HepG2 (cell line): ENCODE results near the gene WSCD1. TPM values are rescaled to one million over a fixed set of nuclear protein-coding genes. Genes with fewer than 3 reads are reported as not detected.

Experiments used
- ATAC-seq: fragments of 200-7000 bp; cut with Tn5 transposase; 3 replicates; pipeline ENCODE4 v1.9.1; 2020; ENCODE audit warnings: mild to moderate bottlenecking, moderate library complexity
- BruUV-seq: library from RNA; stranded (reverse); fragments of 400-500 nt; replicated peaks from 2 replicates; lab custom pipeline; 2021; lab: Mats Ljungman, UMichigan
- CTCF ChIA-PET: fragments of 300-600 bp; formaldehyde crosslinking; extraction: SDS; loops from one replicate; lab custom pipeline; 2021; ENCODE audit warnings: low total read pairs, inconsistent platforms, low intra/inter-chr PET ratio; lab: Yijun Ruan, JAX
- POLR2A ChIA-PET: fragments of 350-600 bp; sonication (Branson Sonifier 250); formaldehyde crosslinking; loops from one replicate; lab custom pipeline; 2020; ENCODE audit warnings: antibody characterized with exemption, inconsistent platforms; lab: Yijun Ruan, JAX
- DNase-seq: peaks from one replicate; pipeline ENCODE4 v3.0.0-alpha.2; 2015; ENCODE audit warnings: low spot score
- FAIRE-seq: peaks from 3 replicates; lab custom pipeline; 2011; peaks lifted over from hg19 to GRCh38; lab: Jason Lieb, UNC
- H2AFZ ChIP-seq: one replicate; pipeline ENCODE4 v1.6.1; 2011; ENCODE audit warnings: low read length, inconsistent platforms
- H3K27ac ChIP-seq: fragments of 300-600 bp; 3 replicates; pipeline ENCODE4 v1.8.0; 2011; ENCODE audit warnings: mixed run types, mild to moderate bottlenecking, mixed read lengths, low read length, inconsistent platforms; ENCODE audit not compliant: insufficient read depth; ENCODE audit errors: extremely low read length
- H3K27me3 ChIP-seq, 2 experiments: fragments of 200-600 bp in 1 of 2; 2 replicates in 1 of 2; 3 replicates in 1 of 2; pipeline versions ENCODE4 v1.6.0 to v1.8.0; 2011; ENCODE audit warnings: low read length in 2 of 2, mild to moderate bottlenecking in 2 of 2, moderate library complexity in 2 of 2, inconsistent platforms in 1 of 2; ENCODE audit not compliant: insufficient read depth in 2 of 2, control insufficient read depth in 1 of 2
- H3K36me3 ChIP-seq, 2 experiments: fragments of 200-600 bp in 1 of 2; replicated peaks in 1 of 2; 2 replicates in 1 of 2; 3 replicates in 1 of 2; pipeline versions ENCODE4 v1.5.1 to v1.8.0; 2011; ENCODE audit warnings: low read length in 2 of 2, inconsistent platforms in 1 of 2; ENCODE audit not compliant: insufficient read depth in 2 of 2, control insufficient read depth in 1 of 2
- H3K4me1 ChIP-seq: 2 replicates; pipeline ENCODE4 v1.5.1; 2012; ENCODE audit warnings: low read length, inconsistent platforms; ENCODE audit not compliant: insufficient read depth
- H3K4me2 ChIP-seq: 2 replicates; pipeline ENCODE4 v1.6.0; 2011; ENCODE audit warnings: low read depth, low read length, inconsistent platforms
- H3K4me3 ChIP-seq, 3 experiments: fragments of 200-600 bp in 1 of 3; sonication (generic), shearing (Covaris generic) in 1 of 3; replicated peaks in 1 of 3; 2 replicates each; pipeline ENCODE4 v1.5.1; 2011 to 2016; ENCODE audit warnings: low read length in 3 of 3, inconsistent platforms in 2 of 3, low read depth in 2 of 3, mild to moderate bottlenecking in 2 of 3, control low read depth in 1 of 3, mixed read lengths in 1 of 3; ENCODE audit not compliant: insufficient read depth in 1 of 3
- H3K79me2 ChIP-seq: one replicate; pipeline ENCODE4 v1.6.1; 2011; ENCODE audit warnings: low read length, inconsistent platforms; ENCODE audit not compliant: insufficient read depth
- H3K9ac ChIP-seq: 2 replicates; pipeline ENCODE4 v1.6.0; 2011; ENCODE audit warnings: mild to moderate bottlenecking, low read depth, low read length, inconsistent platforms; ENCODE audit not compliant: insufficient read depth
- H3K9me3 ChIP-seq: 2 replicates; pipeline ENCODE4 v1.5.1; 2012; ENCODE audit warnings: mild to moderate bottlenecking, low read length
- H4K20me1 ChIP-seq: 2 replicates; pipeline ENCODE4 v1.6.0; 2011; ENCODE audit warnings: inconsistent platforms, mild to moderate bottlenecking, low read length, moderate library complexity; ENCODE audit not compliant: insufficient read depth
- CBFB ChIP-seq: sonication (generic); formaldehyde crosslinking; IDR thresholded peaks from 2 replicates; pipeline ENCODE4 v1.4.0; 2020; ENCODE audit warnings: missing genetic modification reagents
- ISX ChIP-seq: sonication (generic); formaldehyde crosslinking; conservative IDR thresholded peaks from 2 replicates; pipeline ENCODE4 v1.5.0; 2020; ENCODE audit warnings: missing genetic modification reagents
- MTF2 ChIP-seq: sonication (generic); formaldehyde crosslinking; IDR thresholded peaks from 2 replicates; pipeline ENCODE4 v1.5.0; 2020; ENCODE audit warnings: missing genetic modification reagents, borderline replicate concordance
- NFATC3 ChIP-seq: sonication (generic); formaldehyde crosslinking; IDR thresholded peaks from 2 replicates; pipeline ENCODE4 v1.5.1; 2020; ENCODE audit warnings: mild to moderate bottlenecking, missing genetic modification reagents
- NFYC ChIP-seq: IDR thresholded peaks from 2 replicates; pipeline ENCODE4 v1.6.1; 2016; ENCODE audit warnings: missing genetic modification reagents, missing compliant biosample characterization
- NRL ChIP-seq: sonication (generic); formaldehyde crosslinking; IDR thresholded peaks from 2 replicates; pipeline ENCODE4 v1.5.0; 2020; ENCODE audit warnings: missing genetic modification reagents, mild to moderate bottlenecking, moderate library complexity, borderline replicate concordance
- RARG ChIP-seq: sonication (generic); formaldehyde crosslinking; IDR thresholded peaks from 2 replicates; pipeline ENCODE4 v1.4.0; 2020; ENCODE audit warnings: low read depth, mild to moderate bottlenecking, missing genetic modification reagents
- SIN3A ChIP-seq: IDR thresholded peaks from 2 replicates; pipeline ENCODE4 v1.6.1; 2011; ENCODE audit warnings: low read depth, mild to moderate bottlenecking, control low read depth, low read length, borderline replicate concordance
- TMF1 ChIP-seq: sonication (generic); formaldehyde crosslinking; IDR thresholded peaks from 2 replicates; pipeline ENCODE4 v1.8.1; 2022; ENCODE audit warnings: low read depth, missing genetic modification reagents
- ZFP62 ChIP-seq: sonication (generic); formaldehyde crosslinking; IDR thresholded peaks from 2 replicates; pipeline ENCODE4 v1.4.0; 2020; ENCODE audit warnings: missing genetic modification reagents
- ZNF143 ChIP-seq: sonication (generic); formaldehyde crosslinking; IDR thresholded peaks from 2 replicates; pipeline ENCODE4 v1.4.0; 2020; ENCODE audit warnings: missing genetic modification reagents
- ZNF230 ChIP-seq: sonication (generic); formaldehyde crosslinking; IDR thresholded peaks from 2 replicates; pipeline ENCODE4 v1.4.0; 2020; ENCODE audit warnings: mild to moderate bottlenecking, missing genetic modification reagents
- ZNF589 ChIP-seq: sonication (generic); formaldehyde crosslinking; conservative IDR thresholded peaks from 2 replicates; pipeline ENCODE4 v1.8.0; 2022; ENCODE audit warnings: mild to moderate bottlenecking, moderate library complexity, missing genetic modification reagents
- ZNF616 ChIP-seq: sonication (generic); formaldehyde crosslinking; IDR thresholded peaks from 2 replicates; pipeline ENCODE4 v1.5.0; 2020; ENCODE audit warnings: low read depth, mild to moderate bottlenecking, missing genetic modification reagents
- ZNF792 ChIP-seq: IDR thresholded peaks from 2 replicates; pipeline ENCODE4 v1.6.1; 2016
- ZSCAN22 ChIP-seq: sonication (generic); formaldehyde crosslinking; IDR thresholded peaks from 2 replicates; pipeline ENCODE4 v1.4.0; 2020; ENCODE audit warnings: mild to moderate bottlenecking, missing genetic modification reagents
- ZSCAN31 ChIP-seq: sonication (generic); formaldehyde crosslinking; IDR thresholded peaks from 2 replicates; pipeline ENCODE4 v1.5.0; 2020; ENCODE audit warnings: low read depth, mild to moderate bottlenecking, missing genetic modification reagents
- WGBS: methylation state at CpG from one replicate; pipeline ENCODE4 v1.1.6; 2017; ENCODE audit warnings: low lambda C conversion rate; 5-methylcytosine and 5-hydroxymethylcytosine counted together
- in situ Hi-C: cut with HindIII; loops from 2 replicates; pipeline ENCODE4 v1.10.0; 2017; ENCODE audit warnings: low pct_unique_long_range_greater_than_20kb; ENCODE audit not compliant: extremely low pct_ligation_motif_present
- intact Hi-C: fragments of 100-400 bp; cut with micrococcal nuclease; formaldehyde crosslinking; loops from one replicate; pipeline ENCODE4 v1.10.0; 2022; ENCODE audit not compliant: unreplicated experiment
- polyA plus RNA-seq, 8 experiments: library from polyadenylated mRNA; depleted of rRNA in 3 of 8; stranded (reverse) in 7 of 8; unstranded in 1 of 8; fragments of >200 nt; fragmentation: Illumina TruSeq in 4 of 8; extraction: Trizol in 4 of 8; gene quantifications; 2 replicates each; pipeline versions ENCODE4 v1.2.1 to v1.2.3, GENCODE V29; 2011 to 2016; ENCODE audit warnings: low read depth in 4 of 8, missing spikeins in 1 of 8, mixed read lengths in 1 of 8; ENCODE audit not compliant: insufficient read depth in 1 of 8
- total RNA-seq, 5 experiments: library from RNA; depleted of rRNA; stranded (reverse); fragments of >200 nt; fragmentation: Illumina TruSeq; extraction: Trizol; gene quantifications; 2 replicates each; pipeline ENCODE4 v1.2.3, GENCODE V29; 2016; ENCODE audit warnings: low read depth in 1 of 5
- TF ChIP-seq, protein P1 (sequence below): sonication (generic); formaldehyde crosslinking; IDR thresholded peaks from 2 replicates; pipeline ENCODE4 v1.8.0; 2022; ENCODE audit warnings: mild to moderate bottlenecking, missing genetic modification reagents; ENCODE audit not compliant: insufficient replicate concordance
- TF ChIP-seq, protein P2 (sequence below): sonication (generic); formaldehyde crosslinking; IDR thresholded peaks from 2 replicates; pipeline ENCODE4 v1.8.1; 2023; ENCODE audit warnings: mild to moderate bottlenecking, missing genetic modification reagents

WSCD1 gene
- total and polyA plus RNA-seq, 2 of the 13 experiments (the other 11 are each of a cell fraction or from before 2014, with no cell fraction given), result 0.24 to 2.7 TPM

DNA sequence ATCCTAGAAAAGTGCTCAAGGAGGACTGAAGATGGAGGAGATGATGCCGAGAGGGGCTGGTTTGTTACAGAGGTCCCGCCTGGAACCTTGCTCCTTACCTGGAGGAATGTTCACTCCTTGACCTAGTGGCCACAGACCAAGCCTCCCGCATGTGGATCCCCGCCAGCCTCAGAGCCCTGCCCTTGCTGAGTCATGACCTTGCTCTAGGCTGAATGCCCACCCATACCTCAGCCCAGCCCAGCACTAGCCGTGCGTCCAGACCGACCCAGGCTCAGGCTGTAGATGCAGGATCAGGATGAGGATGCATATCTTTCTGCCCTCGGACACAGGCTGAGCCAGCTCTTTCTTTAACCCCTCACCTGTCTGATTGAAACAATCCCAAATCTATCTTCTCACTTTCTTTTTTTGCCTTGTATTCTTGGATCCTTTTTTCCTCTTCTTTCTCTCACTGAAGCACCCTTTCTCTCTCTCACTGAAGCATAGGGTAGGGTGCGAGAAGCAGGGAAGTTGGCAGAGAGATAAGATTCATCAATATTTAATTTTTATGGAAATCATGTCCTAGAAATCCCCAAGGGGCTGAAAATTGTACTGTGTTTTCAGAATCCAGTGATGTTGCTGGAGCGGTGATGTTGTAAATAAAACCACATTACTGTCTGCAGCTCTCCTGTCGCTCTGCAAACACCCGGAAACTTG lies 34.9 kb downstream of the WSCD1 start (continued):
- TF ChIP-seq, protein P1, sequence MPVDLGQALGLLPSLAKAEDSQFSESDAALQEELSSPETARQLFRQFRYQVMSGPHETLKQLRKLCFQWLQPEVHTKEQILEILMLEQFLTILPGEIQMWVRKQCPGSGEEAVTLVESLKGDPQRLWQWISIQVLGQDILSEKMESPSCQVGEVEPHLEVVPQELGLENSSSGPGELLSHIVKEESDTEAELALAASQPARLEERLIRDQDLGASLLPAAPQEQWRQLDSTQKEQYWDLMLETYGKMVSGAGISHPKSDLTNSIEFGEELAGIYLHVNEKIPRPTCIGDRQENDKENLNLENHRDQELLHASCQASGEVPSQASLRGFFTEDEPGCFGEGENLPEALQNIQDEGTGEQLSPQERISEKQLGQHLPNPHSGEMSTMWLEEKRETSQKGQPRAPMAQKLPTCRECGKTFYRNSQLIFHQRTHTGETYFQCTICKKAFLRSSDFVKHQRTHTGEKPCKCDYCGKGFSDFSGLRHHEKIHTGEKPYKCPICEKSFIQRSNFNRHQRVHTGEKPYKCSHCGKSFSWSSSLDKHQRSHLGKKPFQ, result no peak
- TF ChIP-seq ZFP62 (no peak), ZNF589 (CRISPR knock-in tag) (no peak)

DNA sequence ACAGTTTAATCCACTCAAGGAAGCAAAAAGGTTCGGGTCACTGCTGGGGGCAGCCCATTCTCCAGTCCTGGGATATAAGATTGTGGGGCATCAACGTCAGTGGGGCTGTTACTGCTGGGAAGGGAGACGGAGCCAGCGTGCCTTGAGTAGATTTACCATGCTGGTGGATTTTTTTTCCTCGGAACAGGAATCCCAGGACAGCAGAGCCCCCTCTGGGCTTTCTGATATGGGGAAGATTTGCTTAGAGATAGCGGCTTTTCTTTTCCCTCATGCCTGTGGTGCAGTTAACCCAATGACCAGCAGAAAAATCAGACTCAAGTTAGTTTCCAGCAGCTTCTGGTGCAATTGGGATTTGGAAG lies 35.4 kb downstream of the WSCD1 start:
- ChIA-PET CTCF (no interaction called here), POLR2A (no interaction called here)
- Histone ChIP-seq H3K4me1 (peaks cover 5% of the 10 kb centered on the region; the same call in 1 of the 2 replicates), H3K79me2 (no peaks in the 10 kb centered on the region), H3K4me2 (no peak overlapping the region), H3K36me3 (no peaks in the 10 kb centered on the region), H2AFZ (no peak overlapping the region), H3K27ac (no peak overlapping the region), H3K9ac (no peak overlapping the region), H3K4me3 (no peak overlapping the region), H3K27me3 (peaks cover 0 to 7% of the 10 kb centered on the region in 2 experiments; a peak in 2 of 5 replicates), H3K9me3 (no peaks in the 10 kb centered on the region), H4K20me1 (no peaks in the 10 kb centered on the region)
- whole genome bisulfite sequencing, result 6% methylated on average over 3 of the region's 6 CpGs
- TF ChIP-seq ISX (CRISPR knock-in tag) (no peak), ZSCAN31 (CRISPR knock-in tag) (no peak), NFATC3 (CRISPR knock-in tag) (no peak), ZNF230 (CRISPR knock-in tag) (no peak), ZNF792 (CRISPR knock-in tag) (no peak), SIN3A (no peak), ZNF143 (CRISPR knock-in tag) (no peak), NFYC (CRISPR knock-in tag) (no peak), ZNF589 (CRISPR knock-in tag) (no peak), RARG (CRISPR knock-in tag) (no peak), ZNF616 (CRISPR knock-in tag) (no peak), TMF1 (CRISPR knock-in tag) (no peak), CBFB (CRISPR knock-in tag) (no peak), ZSCAN22 (CRISPR knock-in tag) (no peak), NRL (CRISPR knock-in tag) (no peak), MTF2 (no peak)
- TF ChIP-seq, protein P2, sequence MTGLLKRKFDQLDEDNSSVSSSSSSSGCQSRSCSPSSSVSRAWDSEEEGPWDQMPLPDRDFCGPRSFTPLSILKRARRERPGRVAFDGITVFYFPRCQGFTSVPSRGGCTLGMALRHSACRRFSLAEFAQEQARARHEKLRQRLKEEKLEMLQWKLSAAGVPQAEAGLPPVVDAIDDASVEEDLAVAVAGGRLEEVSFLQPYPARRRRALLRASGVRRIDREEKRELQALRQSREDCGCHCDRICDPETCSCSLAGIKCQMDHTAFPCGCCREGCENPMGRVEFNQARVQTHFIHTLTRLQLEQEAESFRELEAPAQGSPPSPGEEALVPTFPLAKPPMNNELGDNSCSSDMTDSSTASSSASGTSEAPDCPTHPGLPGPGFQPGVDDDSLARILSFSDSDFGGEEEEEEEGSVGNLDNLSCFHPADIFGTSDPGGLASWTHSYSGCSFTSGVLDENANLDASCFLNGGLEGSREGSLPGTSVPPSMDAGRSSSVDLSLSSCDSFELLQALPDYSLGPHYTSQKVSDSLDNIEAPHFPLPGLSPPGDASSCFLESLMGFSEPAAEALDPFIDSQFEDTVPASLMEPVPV (CRISPR knock-in tag), result no peak
- no peak for FAIRE-seq
- DNase-seq, result no peak
- no peak for ATAC-seq
- intact Hi-C loops, result no loop called here
- BruUV-seq, result no TSS peak
- in situ Hi-C loops, result no loop called here
